H1 (cell line): Measurements from ENCODE around the gene NTN1. TPM values are rescaled to one million over a fixed set of nuclear protein-coding genes. Genes with fewer than 3 reads are reported as not detected.

Experiments
- CTCF ChIA-PET: fragments of 300-600 bp; sonication (Branson Sonifier 250); formaldehyde crosslinking; loops from one replicate; lab custom pipeline; 2021; ENCODE audit not compliant: partially characterized antibody; lab: Charles Lee
- POLR2A ChIA-PET: fragments of 300-600 bp; sonication (Branson Sonifier 250); formaldehyde crosslinking; loops from one replicate; lab custom pipeline; 2021; ENCODE audit warnings: inconsistent platforms; ENCODE audit not compliant: partially characterized antibody; lab: Charles Lee
- DNase-seq, 2 experiments: peaks; one replicate each; pipeline versions ENCODE4 v3.0.0 to v3.0.0-alpha.2; 2010 to 2022; ENCODE audit warnings: low spot score in 2 of 2, low read depth in 1 of 2, mixed read lengths in 1 of 2
- FAIRE-seq: peaks from 2 replicates; lab custom pipeline; 2011; peaks lifted over from hg19 to GRCh38; lab: Jason Lieb, UNC
- H2AFZ ChIP-seq: 2 replicates; pipeline ENCODE4 v1.8.1; 2012; ENCODE audit warnings: low read length, inconsistent platforms
- H2AK5ac ChIP-seq: 2 replicates; pipeline ENCODE4 v1.6.1; 2013; ENCODE audit warnings: low read depth, low read length
- H2BK120ac ChIP-seq: replicated peaks from 2 replicates; pipeline ENCODE3; 2013; ENCODE audit warnings: low read depth, low read length, inconsistent platforms
- H2BK12ac ChIP-seq: 2 replicates; pipeline ENCODE4 v1.6.1; 2013; ENCODE audit warnings: low read depth, low read length
- H2BK15ac ChIP-seq: 2 replicates; pipeline ENCODE4 v1.6.1; 2013; ENCODE audit warnings: low read length
- H2BK20ac ChIP-seq: 2 replicates; pipeline ENCODE4 v1.6.1; 2013; ENCODE audit warnings: low read length
- H2BK5ac ChIP-seq: 2 replicates; pipeline ENCODE4 v1.6.1; 2013; ENCODE audit warnings: low read depth, low read length
- H3K14ac ChIP-seq: 2 replicates; pipeline ENCODE4 v1.6.1; 2013; ENCODE audit warnings: inconsistent platforms; ENCODE audit not compliant: insufficient read length
- H3K18ac ChIP-seq: 2 replicates; pipeline ENCODE4 v1.6.1; 2013; ENCODE audit warnings: low read length; ENCODE audit errors: extremely low read depth
- H3K23ac ChIP-seq: 2 replicates; pipeline ENCODE4 v1.6.1; 2013; ENCODE audit warnings: inconsistent platforms; ENCODE audit not compliant: insufficient read length
- H3K23me2 ChIP-seq: 2 replicates; pipeline ENCODE4 v1.6.1; 2013; ENCODE audit warnings: low read depth, low read length
- H3K27ac ChIP-seq: 2 replicates; pipeline ENCODE4 v1.6.1; 2011; ENCODE audit warnings: low read depth, low read length, inconsistent platforms
- H3K27me3 ChIP-seq, 4 experiments: replicated peaks in 1 of 4; 1 replicate in 1 of 4; 2 replicates in 3 of 4; pipeline versions ENCODE4 v1.6.1 to v1.8.1; 2011 to 2013; ENCODE audit warnings: low read length in 3 of 4, mild to moderate bottlenecking in 3 of 4, inconsistent platforms in 2 of 4, mixed read lengths in 2 of 4, moderate library complexity in 1 of 4; ENCODE audit not compliant: control insufficient read depth in 3 of 4, insufficient read depth in 3 of 4; ENCODE audit errors: extremely low read depth in 1 of 4
- H3K36me3 ChIP-seq, 4 experiments: 2 replicates each; pipeline versions ENCODE4 v1.6.1 to v1.8.1; 2011 to 2013; ENCODE audit warnings: mild to moderate bottlenecking in 4 of 4, low read length in 3 of 4, moderate library complexity in 2 of 4, control low read depth in 1 of 4, inconsistent platforms in 1 of 4; ENCODE audit not compliant: insufficient read depth in 4 of 4, control insufficient read depth in 2 of 4
- H3K4ac ChIP-seq: replicated peaks from 2 replicates; pipeline ENCODE3; 2013; ENCODE audit warnings: low read length, low read depth, mixed read lengths, inconsistent platforms; ENCODE audit not compliant: insufficient read length
- H3K4me1 ChIP-seq, 4 experiments: replicated peaks in 1 of 4; 1 replicate in 1 of 4; 2 replicates in 3 of 4; pipeline versions ENCODE4 v1.6.1 to v1.8.1; 2011 to 2013; ENCODE audit warnings: low read length in 3 of 4, inconsistent platforms in 2 of 4, mixed read lengths in 1 of 4; ENCODE audit not compliant: insufficient read depth in 4 of 4, control insufficient read depth in 3 of 4
- H3K4me2 ChIP-seq, 2 experiments: 2 replicates each; pipeline versions ENCODE4 v1.6.1 to v1.8.1; 2011 to 2013; ENCODE audit warnings: low read depth in 2 of 2, low read length in 2 of 2, control low read depth in 1 of 2, inconsistent platforms in 1 of 2, mild to moderate bottlenecking in 1 of 2; ENCODE audit not compliant: insufficient read depth in 1 of 2
- H3K4me3 ChIP-seq, 4 experiments: fragments of 200-600, 300-600 bp in 1 of 4; sonication (generic), shearing (Covaris generic), sonication (Bioruptor Twin) in 1 of 4; 2 replicates each; pipeline versions ENCODE4 v1.5.1 to v1.8.1; 2011 to 2016; ENCODE audit warnings: low read length in 4 of 4, low read depth in 3 of 4, control low read depth in 2 of 4, inconsistent platforms in 2 of 4, mild to moderate bottlenecking in 2 of 4, mixed read lengths in 1 of 4, moderate library complexity in 1 of 4; ENCODE audit not compliant: insufficient read depth in 2 of 4; ENCODE audit errors: extremely low read depth in 1 of 4
- H3K56ac ChIP-seq: replicated peaks from 2 replicates; pipeline ENCODE3; 2013; ENCODE audit warnings: low read depth, mild to moderate bottlenecking, mixed read lengths, low read length, inconsistent platforms; ENCODE audit not compliant: insufficient read length
- H3K79me1 ChIP-seq: 2 replicates; pipeline ENCODE4 v1.6.1; 2013; ENCODE audit warnings: low read depth, low read length, control low read depth
- H3K79me2 ChIP-seq, 2 experiments: 2 replicates each; pipeline versions ENCODE4 v1.6.1 to v1.8.1; 2012 to 2013; ENCODE audit warnings: low read length in 2 of 2, mild to moderate bottlenecking in 2 of 2, inconsistent platforms in 1 of 2; ENCODE audit not compliant: insufficient read depth in 2 of 2, control insufficient read depth in 1 of 2
- H3K9ac ChIP-seq, 4 experiments: replicated peaks in 1 of 4; 1 replicate in 1 of 4; 2 replicates in 3 of 4; pipeline versions ENCODE4 v1.6.1 to v1.8.1; 2011 to 2013; ENCODE audit warnings: low read depth in 3 of 4, low read length in 3 of 4, control low read depth in 2 of 4, mild to moderate bottlenecking in 2 of 4, moderate library complexity in 2 of 4, inconsistent platforms in 1 of 4; ENCODE audit errors: extremely low read depth in 1 of 4
- H3K9me3 ChIP-seq, 2 experiments: 2 replicates each; pipeline versions ENCODE4 v1.6.1 to v1.8.1; 2012 to 2013; ENCODE audit warnings: mild to moderate bottlenecking in 2 of 2, moderate library complexity in 2 of 2, control low read depth in 1 of 2, inconsistent platforms in 1 of 2, low read depth in 1 of 2, low read length in 1 of 2, mixed read lengths in 1 of 2; ENCODE audit not compliant: insufficient read depth in 2 of 2
- H4K20me1 ChIP-seq, 2 experiments: replicated peaks in 1 of 2; 2 replicates each; pipeline versions ENCODE3 to v1.8.1; 2011 to 2013; ENCODE audit warnings: inconsistent platforms in 2 of 2, low read length in 2 of 2, mild to moderate bottlenecking in 1 of 2; ENCODE audit not compliant: insufficient read depth in 2 of 2, control insufficient read depth in 1 of 2
- H4K5ac ChIP-seq: 2 replicates; pipeline ENCODE4 v1.6.1; 2013; ENCODE audit warnings: low read length, low read depth, mixed read lengths, inconsistent platforms; ENCODE audit not compliant: insufficient read length
- H4K8ac ChIP-seq: 2 replicates; pipeline ENCODE4 v1.8.0; 2013; ENCODE audit warnings: mild to moderate bottlenecking, moderate library complexity, low read length, inconsistent platforms; ENCODE audit not compliant: insufficient read depth; ENCODE audit errors: extremely low read depth
- H4K91ac ChIP-seq: replicated peaks from 2 replicates; pipeline ENCODE3; 2013; ENCODE audit warnings: low read length, mixed read lengths, inconsistent platforms; ENCODE audit not compliant: insufficient read length
- ATF3 ChIP-seq: IDR thresholded peaks from 2 replicates; pipeline ENCODE4 v1.6.1; 2011; ENCODE audit warnings: low read depth, mild to moderate bottlenecking, low read length; ENCODE audit not compliant: insufficient read depth
- CBX8 ChIP-seq: fragments of 300-800, 300-1000 bp; sonication (generic); IDR thresholded peaks from 2 replicates; pipeline ENCODE4 v1.7.1; 2016; ENCODE audit warnings: low read depth, low read length, borderline replicate concordance
- CTBP2 ChIP-seq: IDR thresholded peaks from 2 replicates; pipeline ENCODE4 v1.7.0; 2011; ENCODE audit warnings: borderline replicate concordance, mild to moderate bottlenecking, moderate library complexity, mixed read lengths, low read length; ENCODE audit not compliant: insufficient read depth, insufficient read length
- EZH2 ChIP-seq: fragments of 200-600 bp; sonication (generic); IDR thresholded peaks from 2 replicates; pipeline ENCODE4 v1.7.1; 2012; ENCODE audit warnings: low read depth, mild to moderate bottlenecking, moderate library complexity, low read length, inconsistent platforms; ENCODE audit not compliant: severe bottlenecking
- NRF1 ChIP-seq: IDR thresholded peaks from 2 replicates; pipeline ENCODE4 v1.6.1; 2011; ENCODE audit warnings: mild to moderate bottlenecking, low read depth, low read length, improper control_type of control experiment
- RAD21 ChIP-seq, 2 experiments: IDR thresholded peaks in 1 of 2; conservative IDR thresholded peaks in 1 of 2; 2 replicates each; pipeline ENCODE4 v1.6.1; 2011; ENCODE audit warnings: low read depth in 2 of 2, low read length in 2 of 2, improper control_type of control experiment in 1 of 2, inconsistent platforms in 1 of 2, mild to moderate bottlenecking in 1 of 2, moderate library complexity in 1 of 2
- RNF2 ChIP-seq: fragments of 200-900, 300-1000 bp; sonication (generic); IDR thresholded peaks from 2 replicates; pipeline ENCODE4 v1.7.1; 2016; ENCODE audit warnings: borderline replicate concordance, low read depth, mild to moderate bottlenecking, antibody characterized with exemption, low read length; ENCODE audit not compliant: poor library complexity, severe bottlenecking; ENCODE audit errors: missing control alignments
- SIX5 ChIP-seq: IDR thresholded peaks from 2 replicates; pipeline ENCODE4 v1.6.1; 2011; ENCODE audit warnings: mild to moderate bottlenecking, low read depth, low read length
- USF2 ChIP-seq: IDR thresholded peaks from 2 replicates; pipeline ENCODE4 v1.6.1; 2011; ENCODE audit warnings: low read length, improper control_type of control experiment
- WGBS, 2 experiments: shearing (Covaris generic) in 1 of 2; methylation state at CpG; one replicate each; pipeline versions ENCODE4 v1.1.6 to v1.1.7; 2013 to 2015; ENCODE audit warnings: low lambda C conversion rate in 2 of 2, mixed read lengths in 2 of 2, inconsistent platforms in 1 of 2, low coverage in 1 of 2, missing lambda C conversion rate in 1 of 2; ENCODE audit not compliant: insufficient replicate concordance in 2 of 2, insufficient coverage in 1 of 2, insufficient read length in 1 of 2; ENCODE audit errors: extremely low coverage in 1 of 2, missing lambda C conversion rate in 1 of 2; 5-methylcytosine and 5-hydroxymethylcytosine counted together
- polyA plus RNA-seq, 7 experiments: library from polyadenylated mRNA; depleted of rRNA in 3 of 7; stranded (reverse) in 5 of 7; unstranded in 2 of 7; fragments of >200 nt in 5 of 7; fragments of 200-250 nt in 2 of 7; gene quantifications; 1 replicate in 5 of 7; 2 replicates in 1 of 7; 4 replicates in 1 of 7; pipeline versions ENCODE4 v1.2.1 to v1.2.3, GENCODE V29; 2011 to 2013; ENCODE audit warnings: missing spikeins in 2 of 7, mixed read lengths in 2 of 7
- total RNA-seq: library from RNA; stranded (reverse); fragmentation: NEBNext Ultra II Directional; extraction: Animal tissue kit (Norgen Biotek cat#: 25700); gene quantifications from 2 replicates; pipeline ENCODE4 v1.2.1, GENCODE V29; 2021

Gene NTN1
- total and polyA plus RNA-seq, 2 of the 8 experiments (the other 6 are each of a cell fraction or from before 2014, with no cell fraction given): 2.0 to 2.3 TPM

- H3K23me2 ChIP-seq: peaks cover 11% of the 10 kb centered on the region
- no peak overlapping the region for H3K14ac ChIP-seq
- ChIA-PET CTCF (interaction anchor here (1.2 to 1.4 kb wide), 2 partner anchors 9 to 240 kb away, joined by 3 to 5 read pairs; no protein-coding TSS in a partner anchor), POLR2A (no interaction called here)
- FAIRE-seq: no peak
- 85% methylated on average over 13 of the region's 13 CpGs; no CpG with 5 or more reads in 1 of the 2 experiments for WGBS, 2 experiments
- no peak overlapping the region; the same call in 1 of the 2 replicates for H4K8ac ChIP-seq
- no peak overlapping the region for H2BK15ac ChIP-seq
- no peaks in the 10 kb centered on the region for H4K20me1 ChIP-seq
- H2BK120ac ChIP-seq: no peak overlapping the region
- H2BK20ac ChIP-seq: no peak overlapping the region
- H3K4me3 ChIP-seq: no peak overlapping the region
- no peak overlapping the region for H3K27ac ChIP-seq
- H3K4me1 ChIP-seq: peaks cover 3 to 23% (median 17%) of the 10 kb centered on the region in 4 experiments
- no peak overlapping the region for H3K23ac ChIP-seq
- no peak overlapping the region for H3K4me2 ChIP-seq
- H3K36me3 ChIP-seq: no peaks in the 10 kb centered on the region
- H4K91ac ChIP-seq: no peak overlapping the region
- no peak overlapping the region for H2AFZ ChIP-seq
- H2AK5ac ChIP-seq: peak overlapping the region; percentile 3; the same call in 1 of the 2 replicates
- no peak for DNase-seq
- no peak overlapping the region for H3K9ac ChIP-seq
- H3K4ac ChIP-seq: no peak overlapping the region
- no peaks in the 10 kb centered on the region for H3K79me1 ChIP-seq
- 0 out of 2 replicates have a peak overlapping the region, but pooled peaks have one; percentile 23 for H2BK12ac ChIP-seq
- no peak overlapping the region for H4K5ac ChIP-seq
- H3K79me2 ChIP-seq: no peaks in the 10 kb centered on the region
- no peak overlapping the region for H2BK5ac ChIP-seq
- peaks cover 0 to 14% (median 9%) of the 10 kb centered on the region in 4 experiments; a peak in 6 of 7 replicates for H3K27me3 ChIP-seq
- no peak overlapping the region for H3K18ac ChIP-seq
- no peak overlapping the region for H3K56ac ChIP-seq
- H3K9me3 ChIP-seq: no peaks in the 10 kb centered on the region
- TF ChIP-seq NRF1 (no peak), RNF2 (no peak), CTBP2 (no peak), CBX8 (no peak), RAD21 (IDR thresholded peaks at IDR 0.05 in 1 of 2, conservative IDR thresholded peaks at IDR 0.05 in 1 of 2; ENCODE audit: low read depth in 2 of 2, low read length in 2 of 2) (no peak), ATF3 (no peak), EZH2 (no peak), SIX5 (no peak), USF2 (no peak)
Measured at GRCh38 chr17:9237661-9238301, 216.5 kb downstream of the NTN1 start.
